Glutamatergic neuron (in vitro differentiated cells): ENCODE results near the gene RPL3. TPM values are rescaled to one million over a fixed set of nuclear protein-coding genes. Genes with fewer than 3 reads are reported as not detected.

ENCODE experiments used
- DNase-seq: peaks from one replicate; pipeline ENCODE4 v3.0.0; 2022
- H3K27ac Mint-ChIP-seq: one replicate; pipeline ENCODE4 v1.8.0; 2020; ENCODE audit warnings: mild to moderate bottlenecking, mixed read lengths, inconsistent platforms; ENCODE audit not compliant: unreplicated experiment
- H3K27me3 Mint-ChIP-seq: one replicate; pipeline ENCODE4 v1.8.0; 2020; ENCODE audit warnings: mild to moderate bottlenecking, moderate library complexity, mixed read lengths, inconsistent platforms; ENCODE audit not compliant: unreplicated experiment
- H3K36me3 Mint-ChIP-seq: one replicate; pipeline ENCODE4 v1.8.0; 2020; ENCODE audit warnings: mild to moderate bottlenecking, mixed read lengths, inconsistent platforms; ENCODE audit not compliant: unreplicated experiment
- H3K4me1 Mint-ChIP-seq: one replicate; pipeline ENCODE4 v1.8.0; 2020; ENCODE audit warnings: mild to moderate bottlenecking, low read depth, mixed read lengths, inconsistent platforms; ENCODE audit not compliant: unreplicated experiment
- H3K4me3 Mint-ChIP-seq: one replicate; pipeline ENCODE4 v1.8.0; 2020; ENCODE audit warnings: mild to moderate bottlenecking, mixed read lengths, inconsistent platforms; ENCODE audit not compliant: unreplicated experiment
- H3K9me3 Mint-ChIP-seq: one replicate; pipeline ENCODE4 v1.8.0; 2020; ENCODE audit warnings: mild to moderate bottlenecking, moderate library complexity, mixed read lengths, inconsistent platforms; ENCODE audit not compliant: unreplicated experiment
- total RNA-seq: library from RNA; stranded (reverse); fragmentation: NEBNext Ultra II Directional; extraction: Animal tissue kit (Norgen Biotek cat#: 25700); gene quantifications from one replicate; pipeline ENCODE4 v1.2.1, GENCODE V29; 2021; ENCODE audit not compliant: unreplicated experiment
- TF ChIP-seq, protein P1 (sequence below): fragments of 200-600 bp; sonication (generic); IDR thresholded peaks from one replicate; pipeline ENCODE4 v1.5.0; 2021; ENCODE audit not compliant: partially characterized antibody, unreplicated experiment

Gene RPL3
- total RNA-seq, 1 donor from 2014 or later, result 1,061 TPM

DNA sequence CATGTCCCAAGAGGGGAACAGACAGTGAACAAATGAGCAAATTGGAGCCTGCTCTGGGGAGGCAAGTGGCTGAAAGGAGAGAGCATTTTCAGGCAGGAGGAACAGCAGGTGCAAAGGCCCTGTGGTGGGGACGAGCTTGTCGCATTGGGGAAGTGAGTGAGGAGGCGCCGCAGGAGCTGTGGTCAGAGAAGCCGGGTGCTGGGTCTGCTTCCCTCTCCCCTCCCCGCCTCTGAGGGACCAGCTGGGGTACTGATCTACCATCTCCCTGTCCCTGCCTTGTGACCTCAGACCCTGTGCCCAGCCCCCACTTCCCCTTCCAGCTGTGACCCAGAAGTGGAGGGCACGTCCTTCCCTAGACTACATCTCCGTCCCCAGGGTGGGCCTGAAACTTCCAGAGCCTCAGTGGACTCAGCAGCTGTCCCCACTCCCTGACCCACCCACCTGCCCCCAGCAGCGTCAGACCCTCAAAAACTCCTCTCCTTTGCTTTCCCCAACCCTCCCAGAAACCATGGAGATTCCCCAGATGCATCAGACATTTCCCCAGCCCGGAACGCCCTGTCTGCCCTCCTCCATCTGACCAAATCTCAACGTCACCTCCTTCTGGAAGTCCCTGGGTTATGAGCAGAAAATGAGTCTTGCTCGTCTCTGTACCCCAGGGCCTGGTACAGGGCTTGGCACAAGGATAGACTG, 54.9 kb downstream of the RPL3 start:
- TF ChIP-seq, protein P1, sequence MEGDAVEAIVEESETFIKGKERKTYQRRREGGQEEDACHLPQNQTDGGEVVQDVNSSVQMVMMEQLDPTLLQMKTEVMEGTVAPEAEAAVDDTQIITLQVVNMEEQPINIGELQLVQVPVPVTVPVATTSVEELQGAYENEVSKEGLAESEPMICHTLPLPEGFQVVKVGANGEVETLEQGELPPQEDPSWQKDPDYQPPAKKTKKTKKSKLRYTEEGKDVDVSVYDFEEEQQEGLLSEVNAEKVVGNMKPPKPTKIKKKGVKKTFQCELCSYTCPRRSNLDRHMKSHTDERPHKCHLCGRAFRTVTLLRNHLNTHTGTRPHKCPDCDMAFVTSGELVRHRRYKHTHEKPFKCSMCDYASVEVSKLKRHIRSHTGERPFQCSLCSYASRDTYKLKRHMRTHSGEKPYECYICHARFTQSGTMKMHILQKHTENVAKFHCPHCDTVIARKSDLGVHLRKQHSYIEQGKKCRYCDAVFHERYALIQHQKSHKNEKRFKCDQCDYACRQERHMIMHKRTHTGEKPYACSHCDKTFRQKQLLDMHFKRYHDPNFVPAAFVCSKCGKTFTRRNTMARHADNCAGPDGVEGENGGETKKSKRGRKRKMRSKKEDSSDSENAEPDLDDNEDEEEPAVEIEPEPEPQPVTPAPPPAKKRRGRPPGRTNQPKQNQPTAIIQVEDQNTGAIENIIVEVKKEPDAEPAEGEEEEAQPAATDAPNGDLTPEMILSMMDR, result no peak
- H3K27me3 Mint-ChIP-seq, result no peaks in the 10 kb centered on the region
- peaks cover 6% of the 10 kb centered on the region for H3K36me3 Mint-ChIP-seq
- no peaks in the 10 kb centered on the region for H3K4me1 Mint-ChIP-seq
- peaks cover 1% of the 10 kb centered on the region for H3K9me3 Mint-ChIP-seq
- H3K4me3 Mint-ChIP-seq, result no peak overlapping the region
- DNase-seq, result no peak
- H3K27ac Mint-ChIP-seq, result no peak overlapping the region

DNA sequence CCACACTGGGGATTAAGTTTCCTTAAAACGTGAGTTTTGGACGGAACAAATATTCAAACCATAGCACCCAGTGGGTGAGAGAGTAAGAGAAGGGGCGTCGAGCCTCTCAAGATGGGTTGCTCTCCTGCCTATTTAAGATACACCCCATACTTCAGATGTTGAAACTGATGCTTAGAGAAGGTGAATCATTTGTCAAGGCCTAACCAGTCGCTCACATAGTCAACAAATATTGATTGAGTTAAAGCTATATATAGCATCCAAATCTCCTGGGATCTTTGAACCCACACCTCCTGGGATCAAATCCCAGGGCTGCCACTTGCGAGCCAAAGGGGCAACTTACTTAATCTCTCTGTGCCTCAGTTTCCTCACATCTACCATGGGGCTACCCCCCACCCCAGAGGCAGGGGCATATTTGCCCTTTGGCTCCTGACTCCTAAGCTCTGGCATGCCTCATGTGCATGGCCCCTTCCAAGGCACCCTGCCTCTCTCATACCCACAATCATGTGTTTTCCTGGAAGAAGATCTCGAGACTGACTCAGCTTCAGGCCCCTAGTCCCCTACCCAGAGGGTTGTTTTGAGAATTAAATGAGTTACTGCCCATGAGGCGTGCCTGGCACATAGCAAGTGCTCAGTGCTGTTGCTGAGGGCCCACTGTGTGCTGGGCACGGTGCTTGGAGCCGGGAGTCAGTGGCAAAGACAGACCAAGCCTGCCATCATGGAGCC, 55.6 kb downstream of the RPL3 start:
- peaks cover 6% of the 10 kb centered on the region for H3K36me3 Mint-ChIP-seq
- H3K27ac Mint-ChIP-seq, result no peak overlapping the region

More for the DNA sequence above, 55.6 kb downstream of the RPL3 start:
- TF ChIP-seq, protein P1, result no peak
- Mint-ChIP-seq H3K9me3 (peaks cover 1% of the 10 kb centered on the region), H3K4me1 (no peaks in the 10 kb centered on the region), H3K4me3 (no peak overlapping the region), H3K27me3 (no peaks in the 10 kb centered on the region)
- DNase-seq, result no peak

Other genes starting within 250 kb of the RPL3 start
- gene APOBEC3G, start 242.3 kb downstream of the RPL3 start, total RNA-seq, result 1.0 TPM
- gene APOBEC3H, start 222.4 kb downstream of the RPL3 start, total RNA-seq, result not detected
- 5.9 TPM for gene CBX7, start 166.9 kb downstream of the RPL3 start, total RNA-seq
- 0.44 TPM for gene PDGFB, start 74.6 kb downstream of the RPL3 start, total RNA-seq
- 49.5 TPM for gene SYNGR1, start 30.4 kb upstream of the RPL3 start, total RNA-seq
- 27.5 TPM for gene TAB1, start 80.2 kb upstream of the RPL3 start, total RNA-seq
- 12.8 TPM for gene MGAT3, start 137.4 kb upstream of the RPL3 start, total RNA-seq
- gene MIEF1, start 182.7 kb upstream of the RPL3 start, total RNA-seq, result 40.0 TPM
- gene ATF4, start 200.9 kb upstream of the RPL3 start, total RNA-seq, result 509 TPM
- gene RPS19BP1, start 213.1 kb upstream of the RPL3 start, total RNA-seq, result 59.6 TPM